A673 (cell line): ENCODE data around the gene RAP2B. TPM values are rescaled to one million over a fixed set of nuclear protein-coding genes. Genes with fewer than 3 reads are reported as not detected.
A peak's percentile ranks its signal among the peaks of the same experiment; 100 is the strongest.

Source experiments
- BruUV-seq: library from RNA; stranded (reverse); fragments of 400-500 nt; replicated peaks from 2 replicates; lab custom pipeline; 2021; lab: Mats Ljungman, UMichigan
- CTCF ChIA-PET: fragments of 300-600 bp; sonication (Branson Sonifier 250); formaldehyde crosslinking; loops from one replicate; lab custom pipeline; 2022; ENCODE audit warnings: antibody characterized with exemption; lab: Charles Lee
- POLR2A ChIA-PET: fragments of 300-600 bp; sonication (Branson Sonifier 250); formaldehyde crosslinking; loops from one replicate; lab custom pipeline; 2022; ENCODE audit warnings: antibody characterized with exemption; ENCODE audit not compliant: low non-redundant PET; lab: Charles Lee
- DNase-seq: peaks from one replicate; pipeline ENCODE4 v3.0.0-alpha.2; 2015; ENCODE audit warnings: low spot score
- H3K27ac ChIP-seq: fragments of 200-600 bp; sonication (generic); 2 replicates; pipeline ENCODE4 v1.5.1; 2016; ENCODE audit warnings: mixed run types, low read depth, mild to moderate bottlenecking, mixed read lengths, antibody characterized with exemption, low read length; ENCODE audit not compliant: poor library complexity, severe bottlenecking
- H3K27me3 ChIP-seq: fragments of 200-600 bp; sonication (generic); replicated peaks from 2 replicates; pipeline ENCODE4 v1.6.1; 2017; ENCODE audit warnings: mixed run types, low read depth, mild to moderate bottlenecking, mixed read lengths, antibody characterized with exemption, low read length; ENCODE audit not compliant: insufficient read depth, poor library complexity
- H3K36me3 ChIP-seq: fragments of 200-600 bp; sonication (generic); 2 replicates; pipeline ENCODE4 v1.6.1; 2016; ENCODE audit warnings: mixed run types, mild to moderate bottlenecking, mixed read lengths, antibody characterized with exemption, low read length; ENCODE audit not compliant: insufficient read depth, poor library complexity, severe bottlenecking
- H3K4me1 ChIP-seq: fragments of 200-600 bp; sonication (generic); 2 replicates; pipeline ENCODE4 v1.6.1; 2017; ENCODE audit warnings: mixed run types, mild to moderate bottlenecking, mixed read lengths, antibody characterized with exemption, low read length; ENCODE audit not compliant: insufficient read depth, poor library complexity, severe bottlenecking
- H3K4me3 ChIP-seq: fragments of 200-600 bp; sonication (generic); 2 replicates; pipeline ENCODE4 v1.5.1; 2016; ENCODE audit warnings: low read depth, mixed run types, mild to moderate bottlenecking, mixed read lengths, low read length; ENCODE audit not compliant: poor library complexity, severe bottlenecking
- H3K9me3 ChIP-seq: fragments of 200-600 bp; sonication (generic); 2 replicates; pipeline ENCODE4 v1.6.1; 2016; ENCODE audit warnings: mixed run types, low read depth, mild to moderate bottlenecking, mixed read lengths, antibody characterized with exemption, low read length; ENCODE audit not compliant: poor library complexity, severe bottlenecking
- EZH2 ChIP-seq: fragments of 200-600 bp; sonication (generic); IDR thresholded peaks from 2 replicates; pipeline ENCODE4 v1.6.1; 2017; ENCODE audit warnings: borderline replicate concordance, low read depth, mild to moderate bottlenecking, mixed read lengths, antibody characterized with exemption, low read length; ENCODE audit not compliant: poor library complexity, severe bottlenecking
- intact Hi-C: fragments of 100-400 bp; cut with micrococcal nuclease; formaldehyde crosslinking; loops from one replicate; pipeline ENCODE4 v1.10.0; 2022; ENCODE audit not compliant: unreplicated experiment
- total RNA-seq: library from RNA; stranded (reverse); gene quantifications from 2 replicates; pipeline ENCODE4 v1.2.3, GENCODE V29; 2021
- TF ChIP-seq, protein P1 (sequence below): fragments of 300-800, 200-600 bp; sonication (generic); conservative IDR thresholded peaks from 2 replicates; pipeline ENCODE4 v1.5.1; 2017; ENCODE audit warnings: low read depth, mild to moderate bottlenecking, antibody characterized with exemption, low read length, moderate library complexity, mixed read lengths

The RAP2B gene
- total RNA-seq, 1 experiment from 2014 or later, result 15.8 TPM

DNA sequence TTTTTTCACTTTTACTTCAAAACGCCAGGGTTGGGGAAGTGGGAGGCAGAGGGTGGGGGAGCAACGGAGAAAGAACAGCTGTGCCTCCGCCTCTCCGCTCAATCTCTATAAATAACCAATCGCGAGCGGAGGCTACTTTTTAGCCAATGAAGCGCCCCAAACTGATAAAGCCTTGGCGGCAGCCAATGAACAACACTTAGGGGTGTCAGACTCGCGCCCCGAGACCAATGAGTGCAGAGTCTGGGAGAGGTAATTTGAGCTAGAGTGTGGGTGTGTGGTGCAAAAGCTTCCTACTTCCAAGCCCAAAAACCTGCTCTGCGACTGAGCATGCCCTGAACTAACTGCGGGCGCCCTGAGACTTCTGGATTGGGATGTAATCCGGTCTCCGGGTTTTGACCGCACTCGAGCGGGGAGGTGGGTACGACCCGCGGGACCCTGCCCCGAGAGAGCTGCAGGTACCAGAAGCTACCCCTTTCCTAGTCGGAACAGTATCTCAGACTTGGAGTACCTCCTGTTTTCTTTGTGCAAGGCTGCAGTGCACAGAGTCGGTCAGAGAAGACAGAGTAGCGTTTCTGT, 800 bp upstream of the RAP2B start:
- peaks cover 25% of the 10 kb centered on the region for H3K4me1 ChIP-seq
- peak overlapping the region; percentile 72 for H3K4me3 ChIP-seq
- peak; percentile 100 for DNase-seq
- peak overlapping the region; percentile 76 for H3K27ac ChIP-seq
- TF ChIP-seq, protein P1, sequence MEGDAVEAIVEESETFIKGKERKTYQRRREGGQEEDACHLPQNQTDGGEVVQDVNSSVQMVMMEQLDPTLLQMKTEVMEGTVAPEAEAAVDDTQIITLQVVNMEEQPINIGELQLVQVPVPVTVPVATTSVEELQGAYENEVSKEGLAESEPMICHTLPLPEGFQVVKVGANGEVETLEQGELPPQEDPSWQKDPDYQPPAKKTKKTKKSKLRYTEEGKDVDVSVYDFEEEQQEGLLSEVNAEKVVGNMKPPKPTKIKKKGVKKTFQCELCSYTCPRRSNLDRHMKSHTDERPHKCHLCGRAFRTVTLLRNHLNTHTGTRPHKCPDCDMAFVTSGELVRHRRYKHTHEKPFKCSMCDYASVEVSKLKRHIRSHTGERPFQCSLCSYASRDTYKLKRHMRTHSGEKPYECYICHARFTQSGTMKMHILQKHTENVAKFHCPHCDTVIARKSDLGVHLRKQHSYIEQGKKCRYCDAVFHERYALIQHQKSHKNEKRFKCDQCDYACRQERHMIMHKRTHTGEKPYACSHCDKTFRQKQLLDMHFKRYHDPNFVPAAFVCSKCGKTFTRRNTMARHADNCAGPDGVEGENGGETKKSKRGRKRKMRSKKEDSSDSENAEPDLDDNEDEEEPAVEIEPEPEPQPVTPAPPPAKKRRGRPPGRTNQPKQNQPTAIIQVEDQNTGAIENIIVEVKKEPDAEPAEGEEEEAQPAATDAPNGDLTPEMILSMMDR, result no peak
- TF ChIP-seq EZH2, result no peak
- H3K36me3 ChIP-seq, result no peaks in the 10 kb centered on the region
- POLR2A ChIA-PET, result interaction anchor here (0.7 kb wide), 1 partner anchor 1174 kb away, joined by 3 read pairs; no protein-coding TSS in a partner anchor
- H3K27me3 ChIP-seq, result no peaks in the 10 kb centered on the region
- BruUV-seq, result no TSS peak
- no peaks in the 10 kb centered on the region for H3K9me3 ChIP-seq
- intact Hi-C loops, result loop anchor here (1.0 to 10.0 kb wide), 5 partner anchors 118 to 766 kb away; no protein-coding TSS in a partner anchor
- CTCF ChIA-PET, result interaction anchor here (0.8 to 3.1 kb wide), 2 partner anchors 118 to 133 kb away, joined by 3 to 13 read pairs; no protein-coding TSS in a partner anchor

DNA sequence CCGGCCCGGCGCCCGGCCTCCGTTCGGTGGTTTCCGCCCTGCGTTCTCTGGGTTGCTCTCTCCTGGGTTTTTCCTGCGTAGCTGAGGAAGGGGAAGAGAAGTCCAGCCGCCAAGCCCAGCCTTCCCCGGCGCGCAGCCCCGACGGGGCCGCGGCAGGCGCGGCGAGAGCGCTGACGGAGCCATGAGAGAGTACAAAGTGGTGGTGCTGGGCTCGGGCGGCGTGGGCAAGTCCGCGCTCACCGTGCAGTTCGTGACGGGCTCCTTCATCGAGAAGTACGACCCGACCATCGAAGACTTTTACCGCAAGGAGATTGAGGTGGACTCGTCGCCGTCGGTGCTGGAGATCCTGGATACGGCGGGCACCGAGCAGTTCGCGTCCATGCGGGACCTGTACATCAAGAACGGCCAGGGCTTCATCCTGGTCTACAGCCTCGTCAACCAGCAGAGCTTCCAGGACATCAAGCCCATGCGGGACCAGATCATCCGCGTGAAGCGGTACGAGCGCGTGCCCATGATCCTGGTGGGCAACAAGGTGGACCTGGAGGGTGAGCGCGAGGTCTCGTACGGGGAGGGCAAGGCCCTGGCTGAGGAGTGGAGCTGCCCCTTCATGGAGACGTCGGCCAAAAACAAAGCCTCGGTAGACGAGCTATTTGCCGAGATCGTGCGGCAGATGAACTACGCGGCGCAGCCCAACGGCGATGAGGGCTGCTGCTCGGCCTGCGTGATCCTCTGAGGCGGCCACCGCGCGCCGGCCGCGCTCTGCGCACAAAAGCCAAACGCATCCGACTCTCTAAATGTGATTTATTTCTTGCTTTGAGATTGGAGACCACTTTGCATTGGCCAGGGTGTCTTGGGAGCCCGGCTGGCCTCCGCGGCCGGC, 727 bp downstream of the RAP2B start:
- peaks cover 31% of the 10 kb centered on the region for H3K4me1 ChIP-seq
- no peaks in the 10 kb centered on the region for H3K36me3 ChIP-seq
- ChIA-PET POLR2A (no interaction called here), CTCF (interaction anchor here (0.9 to 3.1 kb wide), 2 partner anchors 10 to 120 kb away, joined by 4 to 13 read pairs; no protein-coding TSS in a partner anchor)
- intact Hi-C loops, result loop anchor here (5.0 to 10.0 kb wide), 4 partner anchors 130 to 765 kb away; no protein-coding TSS in a partner anchor
- no peaks in the 10 kb centered on the region for H3K27me3 ChIP-seq
- TF ChIP-seq, protein P1, result no peak
- TF ChIP-seq EZH2, result no peak
- peak; percentile 65 for DNase-seq
- H3K9me3 ChIP-seq, result no peaks in the 10 kb centered on the region
- no TSS peak for BruUV-seq
- peak overlapping the region; percentile 76 for H3K27ac ChIP-seq
- peak overlapping the region; percentile 72 for H3K4me3 ChIP-seq

DNA sequence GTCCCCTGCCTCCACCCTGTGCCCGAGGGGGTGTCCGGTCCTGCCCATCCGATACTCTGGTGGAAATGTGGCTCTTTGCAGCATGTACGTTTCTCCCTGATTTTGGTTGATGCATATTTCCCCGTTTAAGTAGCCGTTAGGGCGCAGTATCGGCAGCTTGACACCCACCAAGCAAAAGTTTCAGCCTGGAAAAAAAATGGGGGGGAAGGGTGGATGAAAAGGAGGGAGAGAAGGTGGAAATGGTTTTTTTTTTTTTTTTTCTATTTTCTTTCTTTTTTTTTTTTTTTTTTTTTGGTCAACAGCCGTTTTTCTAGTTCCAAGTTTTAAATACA, 1.3 kb downstream of the RAP2B start:
- TF ChIP-seq, protein P1, result no peak
- TF ChIP-seq EZH2, result no peak
- ChIA-PET POLR2A (no interaction called here), CTCF (interaction anchor here (0.9 kb wide), 1 partner anchor 10 kb away, joined by 4 read pairs; no protein-coding TSS in a partner anchor)
- intact Hi-C loops, result loop anchor here (5.0 to 10.0 kb wide), 4 partner anchors 129 to 764 kb away; no protein-coding TSS in a partner anchor
- H3K9me3 ChIP-seq, result no peaks in the 10 kb centered on the region
- H3K4me3 ChIP-seq, result peak overlapping the region; percentile 72
- H3K36me3 ChIP-seq, result no peaks in the 10 kb centered on the region
- H3K4me1 ChIP-seq, result peaks cover 31% of the 10 kb centered on the region
- DNase-seq, result peak; percentile 49
- no TSS peak for BruUV-seq
- no peaks in the 10 kb centered on the region for H3K27me3 ChIP-seq
- H3K27ac ChIP-seq, result peak overlapping the region; percentile 76
